HG03196 (cell line): Measurements from ENCODE around the gene SRCIN1.
"Not testable (repeated sequence)": the region's sequence is repeated elsewhere in the genome, so short reads cannot be mapped to it uniquely, and the experiment has no call there.

Experiments used
- ATAC-seq: cut with Tn5 transposase; IDR thresholded peaks from one replicate; pipeline ENCODE4 v1.9.1; 2021; ENCODE audit not compliant: unreplicated experiment

The SRCIN1 gene

GRCh38 chr17:38491346-38492066 is 114.2 kb downstream of the SRCIN1 start:
- not testable (repeated sequence) for ATAC-seq

GRCh38 chr17:38489774-38490173 is 116.0 kb downstream of the SRCIN1 start:
- ATAC-seq, result not testable (repeated sequence)

DNA sequence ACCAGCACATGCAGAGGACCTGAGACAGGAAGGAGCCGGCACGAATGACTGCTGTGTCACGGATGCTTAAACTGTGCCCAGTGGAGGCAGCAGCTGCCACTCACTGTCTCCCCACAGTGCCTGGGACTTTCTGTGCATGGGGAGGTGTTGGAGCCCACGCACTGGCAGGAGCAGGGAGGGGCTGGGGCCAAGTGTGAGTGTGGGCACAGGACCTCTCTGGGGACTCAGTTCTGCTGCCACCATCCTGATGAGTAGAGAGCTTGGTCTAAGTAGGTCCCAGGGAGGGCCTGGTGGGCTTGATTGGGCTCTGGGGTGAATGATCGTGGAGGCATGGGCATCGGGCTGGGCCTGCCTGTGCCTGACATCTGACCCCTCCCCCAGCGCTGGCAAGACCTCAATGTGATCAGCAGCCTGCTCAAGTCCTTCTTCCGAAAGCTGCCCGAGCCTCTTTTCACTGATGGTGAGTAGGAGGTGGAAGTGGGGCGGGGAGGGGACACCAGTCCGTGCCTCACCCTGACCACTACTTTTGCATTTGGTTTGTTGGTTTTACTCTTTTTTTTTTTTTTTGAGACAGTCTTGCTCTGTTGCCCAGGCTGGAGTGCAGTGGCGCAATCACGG is 120.0 kb downstream of the SRCIN1 start:
- not testable (repeated sequence) for ATAC-seq

DNA sequence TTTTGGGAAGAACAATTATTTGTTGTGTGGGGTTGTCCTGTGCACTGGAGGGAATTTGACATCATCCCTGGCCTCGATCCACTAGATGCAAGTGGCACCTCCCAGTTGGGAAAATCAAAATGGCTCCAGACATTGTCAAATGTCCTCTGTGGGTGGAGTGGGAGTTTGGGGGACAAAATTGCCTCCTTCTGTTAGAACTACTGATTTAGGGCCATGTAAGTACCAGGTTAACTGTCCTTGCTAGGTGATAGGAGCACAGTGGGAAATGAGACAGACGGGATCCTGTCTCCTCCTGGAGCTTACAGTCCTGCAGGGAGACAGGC is 120.6 kb downstream of the SRCIN1 start:
- no peak for ATAC-seq

DNA sequence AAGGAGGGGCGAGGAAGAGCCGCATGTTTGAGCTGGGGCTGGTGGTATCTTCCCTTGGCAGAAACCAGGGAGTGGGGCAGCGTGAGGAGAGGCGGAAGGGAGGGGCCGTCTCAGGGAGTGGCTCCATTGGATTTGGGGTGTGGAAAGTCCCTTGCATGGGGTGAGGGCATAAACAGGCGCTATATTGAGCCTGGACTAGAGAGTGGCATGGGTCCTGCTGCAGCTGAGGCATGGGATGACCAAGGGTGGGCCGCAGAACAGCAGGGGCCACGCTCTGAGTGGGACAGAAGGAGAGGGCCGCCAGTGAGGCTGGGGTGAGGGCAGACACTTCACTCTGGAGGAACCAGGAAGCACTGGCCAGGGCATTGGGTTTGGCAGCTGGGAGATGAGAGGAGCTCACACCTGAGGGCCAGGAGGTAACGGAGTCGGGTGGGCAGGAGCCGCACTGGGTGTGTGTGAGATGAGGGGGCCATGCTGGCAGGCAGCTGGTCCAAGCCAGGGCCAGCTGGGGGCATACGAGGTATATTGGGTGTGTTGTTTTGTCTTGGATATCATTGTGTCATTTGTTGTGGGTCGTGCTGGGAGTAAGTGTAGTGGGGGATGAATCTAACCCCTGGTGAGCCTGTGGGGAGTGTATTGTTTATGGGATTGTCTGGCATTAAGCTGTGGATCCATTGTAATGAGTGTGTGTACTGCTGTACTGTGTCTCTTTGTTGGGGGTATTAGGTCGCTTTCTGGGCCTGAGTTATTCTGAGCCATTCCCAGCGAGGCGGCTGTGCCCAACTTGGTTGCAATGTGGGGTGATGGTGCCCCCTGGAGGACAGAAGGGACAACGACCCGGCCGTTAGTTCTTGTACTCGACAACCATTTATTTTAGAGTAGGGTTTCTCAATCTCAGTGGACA is 121.3 kb downstream of the SRCIN1 start:
- not testable (repeated sequence) for ATAC-seq

- not testable (repeated sequence) for ATAC-seq
Observed at GRCh38 chr17:38482700-38483043, 123.1 kb downstream of the SRCIN1 start.

GRCh38 chr17:38482039-38482699 is 123.6 kb downstream of the SRCIN1 start:
- not testable (repeated sequence) for ATAC-seq
